ENCODE results near the gene NSG1.

The NSG1 gene

GRCh38 chr4:4374388-4375098, 12.4 kb upstream of the NSG1 start:
- DNase-seq (ENCODE audit: low read depth): no peak

- DNase-seq (ENCODE audit: low read depth): no peak
Measured at GRCh38 chr4:4376074-4376473, 10.8 kb upstream of the NSG1 start.

- no peak for DNase-seq (ENCODE audit: low read depth)
Measured at GRCh38 chr4:4377191-4377590, 9.7 kb upstream of the NSG1 start.

- DNase-seq (ENCODE audit: low read depth): no peak
Measured at GRCh38 chr4:4377732-4378460, 9.0 kb upstream of the NSG1 start.

- no peak for DNase-seq (ENCODE audit: low read depth)
Measured at GRCh38 chr4:4379540-4380087, 7.3 kb upstream of the NSG1 start.

- no peak for DNase-seq (ENCODE audit: low read depth)
Measured at GRCh38 chr4:4383085-4383484, 3.8 kb upstream of the NSG1 start.

GRCh38 chr4:4384837-4385236, 2.1 kb upstream of the NSG1 start:
- no peak for DNase-seq (ENCODE audit: low read depth)

GRCh38 chr4:4385729-4386295, 1.1 kb upstream of the NSG1 start:
- DNase-seq (ENCODE audit: low read depth): no peak

GRCh38 chr4:4386296-4386735, 586 bp upstream of the NSG1 start:
- DNase-seq (ENCODE audit: low read depth): no peak

GRCh38 chr4:4387531-4388310, 819 bp downstream of the NSG1 start:
- DNase-seq (ENCODE audit: low read depth): no peak

GRCh38 chr4:4388311-4388790, 1.4 kb downstream of the NSG1 start:
- DNase-seq (ENCODE audit: low read depth): no peak

- no peak for DNase-seq (ENCODE audit: low read depth)
Measured at GRCh38 chr4:4388836-4389575, 2.1 kb downstream of the NSG1 start.

GRCh38 chr4:4390046-4390445, 3.1 kb downstream of the NSG1 start:
- no peak for DNase-seq (ENCODE audit: low read depth)

- DNase-seq (ENCODE audit: low read depth): no peak
Measured at GRCh38 chr4:4390515-4391240, 3.8 kb downstream of the NSG1 start.

- no peak for DNase-seq (ENCODE audit: low read depth)
Measured at GRCh38 chr4:4391866-4392265, 5.0 kb downstream of the NSG1 start.

- no peak for DNase-seq (ENCODE audit: low read depth)
Measured at GRCh38 chr4:4392501-4393183, 5.7 kb downstream of the NSG1 start.

- no peak for DNase-seq (ENCODE audit: low read depth)
Measured at GRCh38 chr4:4394644-4395043, 7.7 kb downstream of the NSG1 start.

- no peak for DNase-seq (ENCODE audit: low read depth)
Measured at GRCh38 chr4:4395371-4395770, 8.5 kb downstream of the NSG1 start.

GRCh38 chr4:4395849-4396627, 9.1 kb downstream of the NSG1 start:
- DNase-seq (ENCODE audit: low read depth): no peak

Measured in stimulated activated CD8-positive, alpha-beta memory T cell treated with anti-CD3 and anti-CD28 coated beads, Interleukin-7, amount 100 ng/mL, for 24 hours (primary cell).